OCI-M2 (cell line): ENCODE measurements around the gene LIPC.

Experiments used
- DNase-seq: peaks from one replicate; lab custom pipeline; 2025; ENCODE audit not compliant: unreplicated experiment; lab: John Stamatoyannopoulos, UW

LIPC gene

DNA sequence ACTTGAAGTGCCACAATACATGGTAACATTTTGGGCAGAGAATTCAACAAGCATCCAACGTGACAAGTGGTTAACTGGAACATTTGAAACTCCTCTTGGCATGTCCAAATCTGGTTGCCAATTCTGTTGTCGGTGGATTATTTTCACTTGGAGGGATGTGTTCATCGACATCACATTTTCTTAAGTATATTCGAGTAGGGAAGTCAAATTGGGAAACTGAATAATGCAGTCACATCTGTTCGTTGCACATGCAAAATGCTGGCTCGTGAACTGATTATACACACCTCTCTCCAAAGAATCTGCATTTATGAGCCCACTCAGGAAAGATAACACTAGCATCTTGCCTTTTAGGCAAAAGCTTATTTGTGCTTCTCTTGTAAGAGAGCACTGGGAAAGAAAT, 139.7 kb downstream of the LIPC start:
- DNase-seq: no peak

DNA sequence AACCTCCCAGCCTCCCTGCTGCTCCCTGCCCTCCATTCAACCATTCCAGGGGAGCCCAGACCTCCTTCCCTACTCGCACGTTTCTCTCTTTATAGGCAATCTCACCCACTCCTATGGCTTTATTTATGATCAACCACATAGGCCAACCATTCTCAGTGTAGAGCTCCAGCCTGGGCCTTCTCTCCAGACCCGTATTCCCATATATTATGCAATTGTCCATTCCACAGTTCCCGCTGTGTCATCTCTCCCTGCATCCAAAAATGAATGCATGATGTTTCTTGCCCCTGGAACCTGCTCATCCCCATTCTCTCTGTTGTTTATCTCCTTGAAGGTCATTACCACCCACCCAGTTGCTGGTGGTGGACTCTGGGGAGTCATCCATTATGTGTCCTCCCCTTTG, 140.7 kb downstream of the LIPC start:
- DNase-seq: no peak

DNA sequence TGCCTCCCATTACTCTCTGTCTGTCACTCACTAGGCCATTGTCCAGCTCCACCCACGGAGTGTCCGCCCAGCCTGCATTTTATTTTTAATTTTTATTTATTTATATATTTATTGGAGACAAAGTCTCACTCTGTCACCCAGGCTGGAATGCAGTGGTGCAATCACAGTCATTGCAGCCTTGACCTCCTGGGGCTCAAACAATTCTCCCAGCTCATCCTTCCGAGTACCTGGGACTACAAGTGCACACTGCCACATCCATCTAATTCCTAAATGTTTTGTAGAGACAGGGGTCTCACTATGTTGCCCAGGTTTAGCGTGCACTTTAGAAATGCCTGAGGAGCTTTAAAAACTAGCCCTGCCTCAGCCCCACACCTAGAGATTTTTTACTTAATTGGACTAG, 141.5 kb downstream of the LIPC start:
- no peak for DNase-seq

DNA sequence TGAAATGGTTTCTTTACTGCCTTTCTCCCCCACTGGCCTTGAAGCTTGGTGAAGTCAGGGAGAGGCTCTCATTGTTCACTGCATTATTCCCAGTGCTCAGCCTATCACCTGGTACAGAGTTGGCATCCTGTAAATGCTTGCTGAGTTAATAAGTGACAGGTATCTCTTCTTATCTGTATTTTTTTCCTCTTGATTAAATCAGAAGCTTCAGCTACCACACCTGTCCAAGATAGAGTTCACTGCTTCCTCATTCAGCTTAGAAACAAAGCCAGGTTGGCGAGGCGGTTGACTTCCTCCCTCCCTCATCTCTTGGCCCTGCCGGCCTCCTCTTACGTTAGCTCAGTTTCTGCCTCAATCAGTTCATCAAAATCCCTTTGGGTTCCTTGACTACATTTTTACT, 142.8 kb downstream of the LIPC start:
- no peak for DNase-seq

DNA sequence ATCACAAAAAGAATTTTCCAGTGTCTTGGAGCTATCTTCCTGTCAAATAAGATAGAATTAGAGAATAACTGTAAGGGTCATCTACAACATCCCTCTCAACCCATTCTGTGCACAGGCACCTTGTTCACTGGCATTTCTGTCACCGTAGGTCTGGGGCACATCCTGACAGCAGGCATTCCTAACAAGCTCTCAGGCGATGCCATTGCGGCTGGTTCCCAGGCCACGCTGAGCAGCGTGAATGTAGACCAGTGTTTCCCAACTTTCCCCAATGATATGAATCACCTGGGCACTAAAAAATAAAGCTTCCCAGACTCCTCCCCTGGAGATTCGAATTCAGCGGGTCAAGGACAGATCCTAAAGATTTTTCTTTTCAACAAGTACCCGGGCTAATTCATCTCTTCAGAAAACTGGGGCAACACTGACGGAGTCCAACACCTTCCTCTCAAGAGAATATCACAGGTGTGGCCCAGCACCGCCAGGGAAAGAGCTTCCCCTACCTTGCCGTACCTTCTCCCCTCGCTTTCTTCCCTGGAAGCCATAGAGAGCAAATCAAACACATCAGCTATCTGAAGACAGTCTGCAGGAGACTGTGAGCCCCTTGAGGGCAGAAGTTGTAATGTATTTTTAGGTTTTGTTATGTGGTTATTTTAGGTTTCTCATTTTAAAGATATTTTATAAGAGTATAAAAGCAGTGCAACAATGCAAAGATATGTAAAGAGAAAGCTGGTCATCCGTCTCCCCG, 143.4 kb downstream of the LIPC start:
- no peak for DNase-seq

DNA sequence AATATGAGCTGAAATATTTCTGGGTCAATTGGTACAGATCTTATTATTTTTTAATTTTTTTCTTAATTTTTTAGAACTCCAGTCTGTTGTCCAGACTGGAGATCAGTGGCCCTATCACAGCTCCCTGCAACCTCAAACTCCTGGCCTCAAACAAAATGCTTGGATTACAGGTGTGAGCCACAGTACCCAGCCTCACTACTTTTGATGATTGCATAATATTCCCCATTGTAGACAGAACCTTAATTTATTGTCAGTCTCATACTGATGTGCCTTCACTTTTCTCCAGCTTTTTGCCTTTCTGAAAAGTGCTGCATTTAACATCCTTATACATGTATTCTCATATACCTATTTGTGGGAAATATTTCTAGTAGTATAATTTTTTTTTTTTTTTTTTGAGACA, 144.9 kb downstream of the LIPC start:
- DNase-seq: no peak

DNA sequence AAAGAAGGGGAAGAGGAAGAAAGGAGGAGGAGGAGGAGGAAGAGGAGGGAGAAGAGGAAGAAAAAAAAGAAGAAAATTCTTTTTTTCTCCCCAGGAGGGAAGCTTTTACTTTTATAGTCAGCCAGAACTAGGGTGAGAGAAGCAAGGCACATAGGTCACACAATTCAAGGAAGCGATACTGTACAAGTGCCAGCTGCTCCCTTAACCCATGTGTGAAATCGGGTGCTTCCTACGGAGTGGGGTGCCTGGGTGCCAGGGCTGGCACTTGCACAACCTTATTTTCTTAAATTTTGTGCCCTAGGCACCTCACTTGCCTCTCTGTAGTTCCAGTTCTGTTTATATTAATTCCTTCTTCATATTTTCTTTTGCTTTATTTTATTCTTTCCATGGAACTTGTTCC, 150.4 kb downstream of the LIPC start:
- DNase-seq: no peak

DNA sequence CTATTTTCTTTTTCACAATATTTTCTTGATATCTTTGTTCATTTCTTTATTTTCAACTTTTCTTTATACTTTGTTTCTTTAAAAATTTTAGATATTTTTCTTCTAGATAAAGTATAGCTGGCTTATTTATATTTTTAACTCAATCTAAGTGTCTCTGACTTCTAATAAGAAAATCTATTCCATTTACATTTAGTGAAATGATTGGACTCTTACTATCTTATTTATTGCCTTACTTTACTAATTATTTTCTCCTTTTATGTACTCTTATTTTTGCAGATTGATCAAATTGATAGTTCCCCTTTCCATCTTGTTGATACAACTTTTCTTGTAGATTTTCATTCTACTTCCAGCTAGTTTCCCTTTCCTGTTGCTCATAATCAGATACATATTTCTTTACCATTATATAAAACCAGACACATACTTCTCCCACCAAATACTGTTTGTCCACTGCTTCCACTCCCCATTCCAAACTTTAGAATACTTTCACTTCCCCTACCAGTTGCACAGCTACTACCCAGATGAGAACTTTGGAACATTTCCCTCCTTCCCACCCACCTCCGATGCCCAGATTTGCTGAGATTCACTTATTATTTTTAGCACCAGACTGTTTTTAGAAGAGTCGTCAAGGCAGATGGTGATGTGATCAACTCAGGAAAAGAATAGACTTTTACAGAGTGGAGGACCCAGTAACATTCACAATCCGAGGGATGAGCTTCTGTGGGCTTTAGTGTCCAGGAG, 151.5 kb downstream of the LIPC start:
- no peak for DNase-seq

DNA sequence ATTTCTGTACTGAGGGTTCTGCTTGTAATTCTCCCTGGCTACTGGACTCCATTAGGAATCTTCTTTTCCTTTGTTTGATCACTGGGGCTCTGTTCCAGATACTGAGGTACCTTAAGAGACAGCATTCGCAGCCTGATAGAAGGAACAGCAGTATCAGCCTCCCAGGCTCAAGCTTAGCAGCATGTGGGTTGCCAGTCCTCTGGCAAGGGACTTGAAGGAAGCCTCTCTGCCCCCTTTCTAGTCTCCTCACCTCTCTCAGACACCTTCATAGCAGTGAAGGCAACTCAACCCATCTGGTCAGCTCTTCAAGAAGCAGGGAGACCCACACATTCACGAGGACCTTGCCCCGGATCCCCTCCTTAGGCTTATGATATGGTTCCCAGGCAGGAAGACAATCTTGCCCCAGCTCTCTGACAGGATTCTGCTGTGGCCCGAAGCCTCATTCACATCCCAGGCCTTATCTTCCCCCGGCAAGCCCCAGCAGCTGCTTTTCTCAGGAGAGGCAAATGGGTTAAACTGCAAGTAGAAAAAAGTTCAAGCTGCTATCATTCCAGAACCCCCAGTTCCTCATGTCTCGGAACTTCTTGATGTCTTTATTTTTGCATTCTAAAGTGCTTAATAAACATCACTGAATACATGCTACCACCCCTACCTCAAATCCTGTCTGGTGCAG, 153.1 kb downstream of the LIPC start:
- no peak for DNase-seq

DNA sequence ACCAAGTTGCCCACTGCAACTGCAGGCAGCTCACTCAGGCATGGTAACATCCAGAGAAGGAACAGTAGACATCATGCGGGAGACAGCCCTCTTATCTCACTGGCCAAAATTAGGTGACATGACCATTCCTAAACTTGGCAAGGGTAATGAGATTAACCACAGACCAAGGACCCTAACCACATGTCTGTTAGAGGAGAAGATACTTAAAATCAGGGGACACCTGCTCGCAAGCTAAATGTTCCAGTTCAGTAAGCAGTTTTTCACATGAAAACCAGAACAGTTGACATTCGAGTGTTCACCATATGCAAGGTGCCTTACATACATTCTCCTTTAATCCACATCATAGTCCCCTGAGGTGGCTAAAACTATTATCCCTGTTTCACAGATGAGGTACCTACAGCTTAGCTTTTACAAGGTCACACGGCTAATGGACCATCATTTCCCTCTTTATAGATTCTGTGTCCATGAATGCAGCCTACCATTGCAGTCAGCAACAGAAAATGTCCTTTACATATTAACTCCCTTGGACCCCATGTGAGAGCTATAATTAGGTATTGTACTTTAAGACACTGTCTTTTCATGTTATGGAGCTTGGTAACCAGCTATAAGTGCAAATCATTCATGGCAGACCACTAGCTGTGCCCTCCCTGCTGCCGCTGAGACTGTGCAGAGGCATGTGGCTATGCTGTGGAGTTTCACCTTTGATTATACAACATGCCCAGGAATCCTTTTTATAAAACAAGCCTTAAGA, 154.1 kb downstream of the LIPC start:
- DNase-seq: no peak

DNA sequence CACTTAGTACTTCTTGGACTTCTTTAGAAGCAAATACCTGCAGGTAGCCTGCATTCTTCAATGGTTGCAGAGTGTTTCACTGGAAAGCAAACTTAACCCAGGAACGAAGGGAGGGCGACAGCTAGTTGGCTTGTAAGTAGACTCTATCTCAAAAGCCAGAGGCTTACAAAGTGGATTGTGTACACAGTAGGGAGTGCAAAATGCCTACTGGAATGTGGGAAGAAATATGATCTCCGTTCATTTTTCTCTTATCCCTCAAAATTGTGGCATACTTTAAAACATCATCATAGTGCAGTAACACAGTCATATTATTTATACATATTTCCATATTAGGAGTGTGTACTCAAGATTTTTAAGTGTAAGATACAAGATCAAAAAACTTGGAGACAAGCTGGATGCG, 155.7 kb downstream of the LIPC start:
- no peak for DNase-seq

DNA sequence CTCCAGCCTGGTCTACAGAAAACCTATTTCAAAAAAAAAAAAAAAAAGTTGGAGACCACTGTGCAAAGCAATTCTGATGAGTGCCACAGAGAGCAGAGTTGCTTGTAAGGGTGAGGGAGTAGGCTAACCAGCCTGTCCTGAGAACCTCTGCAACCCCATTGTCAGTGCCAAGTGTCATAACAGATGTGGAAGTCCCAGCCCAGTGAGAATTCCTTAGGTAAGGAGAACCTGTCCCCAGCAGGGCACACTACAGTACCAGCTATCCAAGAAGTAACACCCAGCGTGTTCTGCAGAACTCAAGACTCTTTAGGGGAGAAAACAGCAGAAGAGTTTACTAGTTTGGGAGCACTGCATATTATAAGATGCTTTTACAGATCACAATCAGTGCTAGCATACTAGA, 156.3 kb downstream of the LIPC start:
- DNase-seq: no peak

DNA sequence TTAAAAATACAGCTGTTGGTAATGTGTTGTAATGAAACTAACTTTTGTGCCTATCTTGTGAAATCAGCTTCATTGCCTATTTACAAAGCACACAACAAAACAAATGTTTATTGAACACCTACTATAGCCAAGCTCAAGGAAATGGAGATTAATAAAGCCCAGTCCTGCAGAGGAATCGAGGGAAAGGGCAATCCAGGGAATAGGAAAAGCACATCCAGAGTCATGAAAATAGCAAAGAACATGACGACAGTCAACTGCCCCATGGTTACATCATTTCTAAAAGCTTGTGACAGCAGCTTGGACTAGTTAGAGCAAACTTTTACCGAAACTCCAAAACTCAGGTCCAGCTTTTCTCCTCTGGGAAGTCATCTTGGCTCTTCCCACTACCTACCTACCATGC, 157.3 kb downstream of the LIPC start:
- no peak for DNase-seq

DNA sequence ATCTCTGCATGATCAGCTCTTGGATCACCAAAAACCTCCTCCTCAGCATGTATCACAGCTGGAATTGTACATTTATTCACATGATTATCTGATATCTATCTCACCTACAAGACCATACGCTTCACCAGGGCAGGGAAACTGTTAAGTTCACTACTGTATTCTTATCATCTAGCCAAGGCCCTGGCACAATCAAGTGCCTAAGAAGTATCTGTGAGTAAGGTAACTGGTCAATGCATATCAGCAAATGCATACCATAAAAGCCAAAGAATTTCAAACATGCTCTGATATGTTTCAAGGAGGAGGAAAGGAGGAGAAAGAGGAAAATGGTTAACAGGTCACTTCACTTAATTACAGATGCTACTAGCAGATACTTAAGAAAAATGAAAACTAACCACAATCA, 158.4 kb downstream of the LIPC start:
- DNase-seq: no peak

DNA sequence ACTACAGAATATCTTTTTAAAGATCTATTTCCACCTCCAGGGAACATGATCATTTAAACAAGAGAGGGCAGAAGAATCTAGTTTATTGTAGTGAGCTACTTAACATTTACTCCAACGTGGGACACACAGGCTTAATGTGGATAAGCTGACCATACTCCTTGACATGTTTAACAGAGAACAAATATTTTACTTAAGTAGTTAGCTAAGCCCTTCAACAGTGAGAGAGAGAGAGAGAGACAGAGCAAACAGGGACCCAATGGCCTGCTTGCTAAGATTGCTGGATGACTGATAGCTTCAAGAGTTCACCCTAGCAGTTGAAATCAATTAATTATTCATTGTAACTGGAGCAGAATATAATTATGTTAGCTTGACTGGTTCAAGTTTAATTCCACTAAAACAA, 159.1 kb downstream of the LIPC start:
- no peak for DNase-seq

DNA sequence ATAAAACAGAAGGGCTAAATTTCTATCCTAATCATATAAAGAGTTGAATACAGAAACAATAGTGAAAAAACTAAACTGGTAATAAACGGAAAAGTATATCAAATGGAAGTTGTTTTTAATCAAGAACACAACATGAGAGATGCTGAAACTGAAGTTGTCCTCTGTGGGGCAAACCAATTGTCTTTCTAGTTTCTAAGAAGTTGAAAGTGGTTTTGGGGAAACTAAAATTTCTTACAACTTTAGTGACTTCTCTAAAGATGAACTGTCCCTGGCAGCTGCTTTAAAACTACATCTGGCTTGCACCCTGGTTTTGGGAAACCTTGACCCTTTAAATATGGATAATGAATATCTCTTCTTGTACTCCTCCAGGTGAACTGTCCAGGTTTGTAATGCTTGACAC, 162.1 kb downstream of the LIPC start:
- DNase-seq: no peak

DNA sequence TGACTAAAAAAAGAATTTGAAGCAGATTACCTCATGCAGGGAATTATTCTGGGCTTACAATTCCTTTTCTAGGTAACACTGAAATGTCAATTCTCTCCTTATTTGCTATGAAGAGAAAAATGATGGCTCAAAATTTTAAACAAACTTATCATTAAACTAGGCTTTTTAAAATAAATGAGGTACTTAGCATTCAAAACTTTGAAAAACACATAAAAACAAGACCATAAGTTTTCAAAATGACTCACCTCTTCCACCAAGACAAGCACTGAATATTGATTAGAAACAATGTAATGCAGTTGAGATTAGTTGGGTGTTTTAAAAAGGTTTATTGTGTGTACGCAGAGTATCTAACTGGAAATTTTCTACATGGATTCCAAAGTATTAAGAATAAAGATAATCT, 163.1 kb downstream of the LIPC start:
- DNase-seq: no peak

DNA sequence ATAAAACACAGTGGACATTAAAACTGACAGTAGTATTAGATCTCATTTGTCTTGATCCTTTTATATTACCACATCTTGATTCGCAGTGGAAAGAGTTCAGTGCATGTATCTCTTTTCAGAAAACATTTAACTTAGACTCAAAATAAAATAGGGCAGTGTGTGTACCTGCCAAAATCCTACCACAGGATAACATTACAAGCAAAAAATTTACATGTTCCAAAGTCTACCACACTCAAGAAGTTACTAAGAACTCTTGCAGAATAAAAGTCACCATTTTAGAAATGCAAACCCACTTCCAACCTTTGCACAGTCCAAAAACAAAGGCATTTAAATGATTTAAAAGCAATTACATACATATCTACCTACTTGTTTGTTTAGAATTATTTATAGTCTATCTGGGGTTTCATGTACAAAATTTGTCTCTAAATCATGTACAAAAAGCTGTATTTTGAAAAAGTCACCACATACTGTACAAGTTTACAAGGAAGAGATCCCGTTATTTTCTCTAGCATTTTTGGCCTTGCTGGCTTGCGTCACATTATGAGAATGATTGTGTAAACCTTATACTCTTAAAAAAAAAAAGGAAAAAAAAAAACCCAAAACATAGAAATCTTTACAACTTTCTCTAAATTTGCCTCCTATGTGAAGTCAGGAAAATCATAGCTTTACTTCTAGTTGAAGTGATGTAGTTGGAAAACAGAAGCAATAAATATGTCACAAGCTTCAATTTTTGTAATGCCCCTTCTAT, 163.9 kb downstream of the LIPC start:
- no peak for DNase-seq

DNA sequence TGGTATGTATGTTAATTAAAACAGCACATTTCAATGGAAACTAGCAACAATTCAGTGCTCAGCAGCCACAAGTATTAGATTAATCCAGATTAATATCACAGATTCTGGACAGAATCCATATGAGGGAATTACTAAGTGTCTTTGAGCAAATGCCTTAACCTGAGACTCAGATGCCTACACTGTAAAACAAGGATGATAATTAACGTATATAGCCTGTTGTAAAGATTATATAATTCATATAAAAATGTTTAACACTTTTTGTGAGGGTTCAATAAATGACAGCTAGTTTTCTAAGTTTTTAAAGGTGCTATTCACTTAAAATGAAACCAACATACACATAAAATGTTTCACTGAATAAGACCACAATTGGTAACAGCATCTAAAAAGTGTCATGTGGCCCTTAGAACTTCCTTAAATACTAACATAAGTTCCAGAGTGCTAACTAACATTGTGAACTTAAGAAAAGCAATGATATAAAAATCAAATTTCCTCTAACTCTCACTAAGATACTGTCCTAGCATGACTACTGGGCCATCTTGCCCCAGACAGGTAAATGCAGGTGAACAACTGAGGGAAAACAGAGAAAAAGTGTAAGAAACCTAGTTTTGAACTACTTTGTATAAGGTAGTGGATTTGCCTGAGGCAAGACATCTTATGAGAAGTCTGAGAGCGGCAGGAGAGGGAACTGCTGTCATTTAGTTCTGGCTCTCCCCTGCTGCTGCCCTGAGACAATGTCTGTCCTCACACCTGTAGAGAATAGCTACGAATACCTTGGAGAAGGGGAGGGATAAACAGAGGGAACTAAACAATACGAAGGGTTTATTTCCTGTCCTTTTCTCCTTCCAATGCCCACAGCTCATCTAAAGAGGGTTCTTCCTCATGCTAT, 166.4 kb downstream of the LIPC start:
- no peak for DNase-seq

DNA sequence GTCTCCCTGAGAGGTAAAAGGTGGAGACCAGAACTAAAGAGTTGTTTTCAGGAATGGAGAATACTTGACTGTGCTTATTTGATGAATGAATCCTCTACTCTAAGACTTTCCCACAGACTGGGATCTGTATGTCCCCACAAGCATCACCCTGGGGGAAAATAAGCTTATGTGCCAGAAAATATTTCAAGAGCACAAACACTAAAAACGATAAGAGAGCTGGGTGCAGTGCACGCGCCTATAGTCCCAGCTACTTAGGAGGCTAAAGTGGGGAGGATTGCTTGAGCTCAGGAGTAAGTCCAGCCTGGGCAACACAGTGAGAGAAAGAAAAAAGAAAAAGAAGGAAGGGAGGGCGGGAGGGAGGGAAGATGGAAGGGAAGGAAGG, 167.0 kb downstream of the LIPC start:
- no peak for DNase-seq
